Measurements from ENCODE around the gene PPFIA4. TPM values are rescaled to one million over a fixed set of nuclear protein-coding genes. Genes with fewer than 3 reads are reported as not detected.

The PPFIA4 gene
- total and polyA plus RNA-seq, 9 of the 15 experiments (the other 6 are each of a cell fraction or from before 2014, with no cell fraction given) = 0.07 to 12.0 (median 0.70) TPM

DNA sequence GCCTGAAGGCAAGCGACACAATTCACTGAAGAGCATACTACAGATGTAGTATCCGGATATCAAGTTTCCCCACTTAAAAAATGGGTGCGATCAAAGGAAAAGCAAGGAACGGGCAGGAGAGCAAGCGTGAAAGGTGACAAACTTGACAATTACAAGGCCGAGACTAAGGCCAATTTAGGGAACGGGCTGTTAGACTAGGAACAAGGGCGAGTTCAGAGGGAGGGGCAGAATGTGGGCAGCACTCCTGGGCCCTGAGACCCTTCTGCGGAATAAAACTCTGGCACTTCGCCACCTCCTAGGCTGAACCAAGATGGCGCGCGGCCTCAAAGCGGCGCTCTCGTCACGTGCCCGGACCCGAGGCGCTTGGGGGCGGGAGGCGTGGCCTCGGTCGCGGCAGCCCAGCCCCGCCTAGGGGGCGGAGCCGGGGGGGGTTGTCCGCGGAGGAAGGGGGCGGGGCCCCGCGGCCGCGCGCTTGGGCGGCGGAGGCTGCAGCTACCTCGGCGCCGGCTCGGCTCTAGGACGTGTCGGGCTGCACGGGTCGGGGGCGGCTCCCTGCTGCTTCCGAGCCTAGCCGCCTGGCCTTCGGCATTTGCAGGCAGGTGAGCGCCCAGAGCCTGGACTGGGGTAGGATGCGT lies at the start of gene PPFIA4 (continued):
- TF ChIP-seq, protein P1, sequence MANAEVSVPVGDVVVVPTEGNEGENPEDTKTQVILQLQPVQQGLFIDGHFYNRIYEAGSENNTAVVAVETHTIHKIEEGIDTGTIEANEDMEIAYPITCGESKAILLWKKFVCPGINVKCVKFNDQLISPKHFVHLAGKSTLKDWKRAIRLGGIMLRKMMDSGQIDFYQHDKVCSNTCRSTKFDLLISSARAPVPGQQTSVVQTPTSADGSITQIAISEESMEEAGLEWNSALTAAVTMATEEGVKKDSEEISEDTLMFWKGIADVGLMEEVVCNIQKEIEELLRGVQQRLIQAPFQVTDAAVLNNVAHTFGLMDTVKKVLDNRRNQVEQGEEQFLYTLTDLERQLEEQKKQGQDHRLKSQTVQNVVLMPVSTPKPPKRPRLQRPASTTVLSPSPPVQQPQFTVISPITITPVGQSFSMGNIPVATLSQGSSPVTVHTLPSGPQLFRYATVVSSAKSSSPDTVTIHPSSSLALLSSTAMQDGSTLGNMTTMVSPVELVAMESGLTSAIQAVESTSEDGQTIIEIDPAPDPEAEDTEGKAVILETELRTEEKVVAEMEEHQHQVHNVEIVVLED (CRISPR knock-in tag; IDR thresholded peaks at IDR 0.05) = peak; percentile 44; the same call in 1 of the 2 replicates
- TF ChIP-seq RHOXF2B (CRISPR knock-in tag; conservative IDR thresholded peaks at IDR 0.05) = peak; percentile 40; the same call in 1 of the 2 replicates
- TF ChIP-seq FOXK2 (conservative IDR thresholded peaks at IDR 0.05 in 1 of 2, IDR thresholded peaks at IDR 0.05 in 1 of 2; ENCODE audit: low read depth in 2 of 2) = peak; percentile 33 to 52; a peak in 1 of 4 replicates
- TF ChIP-seq, protein P2, sequence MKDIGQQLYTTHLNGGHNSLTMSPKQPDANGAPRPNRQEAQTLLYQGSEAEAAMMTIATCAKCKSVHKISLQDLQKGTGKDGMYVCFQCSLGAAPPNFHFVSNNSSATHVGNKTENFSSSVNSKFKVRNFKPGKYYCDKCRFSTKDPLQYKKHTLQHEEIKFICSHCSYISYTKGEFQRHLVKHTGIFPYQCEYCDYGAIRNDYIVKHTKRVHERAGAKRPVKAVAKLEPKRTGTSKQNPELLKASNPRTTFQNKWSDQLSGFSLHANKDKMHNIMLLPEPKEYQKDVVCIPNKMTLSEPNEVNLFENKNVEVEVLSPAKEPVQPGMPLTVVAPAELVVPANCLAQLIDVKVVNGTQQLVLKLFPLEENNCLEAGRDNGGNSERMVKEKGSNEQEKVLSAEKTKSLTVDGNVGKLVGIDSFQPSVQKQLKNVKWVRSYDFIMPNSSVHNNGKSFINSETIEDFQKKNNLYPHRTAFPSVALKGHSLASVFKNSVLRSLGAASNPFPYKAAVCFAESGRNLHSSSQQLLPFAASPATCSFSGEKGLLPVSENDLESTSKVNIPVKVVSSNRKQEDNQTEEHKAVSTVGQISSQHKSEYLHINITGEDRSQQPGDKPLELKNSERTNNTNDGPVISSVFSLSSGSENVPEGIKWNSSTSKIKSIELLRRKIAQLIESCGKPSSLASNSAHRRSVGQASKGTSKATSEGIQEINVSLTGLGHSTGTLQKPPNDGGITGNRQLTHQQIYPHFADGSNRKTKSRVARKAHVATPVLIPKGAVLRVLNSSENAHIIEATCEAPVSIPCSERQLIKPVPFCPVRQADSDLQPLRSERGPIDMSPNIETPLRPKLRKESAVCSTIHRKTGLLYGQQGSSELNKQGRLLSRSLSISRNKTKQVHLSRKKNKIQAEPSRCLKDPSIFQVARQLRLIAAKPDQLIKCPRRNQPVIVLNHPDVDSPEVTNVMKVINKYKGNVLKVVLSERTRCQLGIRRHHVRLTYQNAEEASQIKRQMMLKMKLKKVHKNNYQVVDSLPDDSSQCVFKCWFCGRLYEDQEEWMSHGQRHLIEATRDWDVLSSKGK (CRISPR knock-in tag; IDR thresholded peaks at IDR 0.05) = no peak
- TF ChIP-seq MTA1 (IDR thresholded peaks at IDR 0.05; ENCODE audit: borderline replicate concordance) = 0 out of 2 replicates have a peak, but pooled peaks have one; percentile 57
- peak; percentile 60; the same call in 1 of the 2 replicates for TF ChIP-seq CBX5 (IDR thresholded peaks at IDR 0.05; ENCODE audit: borderline replicate concordance, low read depth)
- TF ChIP-seq, protein P3, sequence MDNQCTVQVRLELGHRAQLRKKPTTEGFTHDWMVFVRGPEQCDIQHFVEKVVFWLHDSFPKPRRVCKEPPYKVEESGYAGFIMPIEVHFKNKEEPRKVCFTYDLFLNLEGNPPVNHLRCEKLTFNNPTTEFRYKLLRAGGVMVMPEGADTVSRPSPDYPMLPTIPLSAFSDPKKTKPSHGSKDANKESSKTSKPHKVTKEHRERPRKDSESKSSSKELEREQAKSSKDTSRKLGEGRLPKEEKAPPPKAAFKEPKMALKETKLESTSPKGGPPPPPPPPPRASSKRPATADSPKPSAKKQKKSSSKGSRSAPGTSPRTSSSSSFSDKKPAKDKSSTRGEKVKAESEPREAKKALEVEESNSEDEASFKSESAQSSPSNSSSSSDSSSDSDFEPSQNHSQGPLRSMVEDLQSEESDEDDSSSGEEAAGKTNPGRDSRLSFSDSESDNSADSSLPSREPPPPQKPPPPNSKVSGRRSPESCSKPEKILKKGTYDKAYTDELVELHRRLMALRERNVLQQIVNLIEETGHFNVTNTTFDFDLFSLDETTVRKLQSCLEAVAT (IDR thresholded peaks at IDR 0.05) = peak; percentile 61 to 96; a peak in 2 of 4 replicates
- TF ChIP-seq, protein P4, sequence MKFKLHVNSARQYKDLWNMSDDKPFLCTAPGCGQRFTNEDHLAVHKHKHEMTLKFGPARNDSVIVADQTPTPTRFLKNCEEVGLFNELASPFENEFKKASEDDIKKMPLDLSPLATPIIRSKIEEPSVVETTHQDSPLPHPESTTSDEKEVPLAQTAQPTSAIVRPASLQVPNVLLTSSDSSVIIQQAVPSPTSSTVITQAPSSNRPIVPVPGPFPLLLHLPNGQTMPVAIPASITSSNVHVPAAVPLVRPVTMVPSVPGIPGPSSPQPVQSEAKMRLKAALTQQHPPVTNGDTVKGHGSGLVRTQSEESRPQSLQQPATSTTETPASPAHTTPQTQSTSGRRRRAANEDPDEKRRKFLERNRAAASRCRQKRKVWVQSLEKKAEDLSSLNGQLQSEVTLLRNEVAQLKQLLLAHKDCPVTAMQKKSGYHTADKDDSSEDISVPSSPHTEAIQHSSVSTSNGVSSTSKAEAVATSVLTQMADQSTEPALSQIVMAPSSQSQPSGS (CRISPR knock-in tag; IDR thresholded peaks at IDR 0.05) = no peak
- TF ChIP-seq MBD2 (IDR thresholded peaks at IDR 0.05; ENCODE audit: borderline replicate concordance, low read depth) = no peak
- TF ChIP-seq, protein P5, sequence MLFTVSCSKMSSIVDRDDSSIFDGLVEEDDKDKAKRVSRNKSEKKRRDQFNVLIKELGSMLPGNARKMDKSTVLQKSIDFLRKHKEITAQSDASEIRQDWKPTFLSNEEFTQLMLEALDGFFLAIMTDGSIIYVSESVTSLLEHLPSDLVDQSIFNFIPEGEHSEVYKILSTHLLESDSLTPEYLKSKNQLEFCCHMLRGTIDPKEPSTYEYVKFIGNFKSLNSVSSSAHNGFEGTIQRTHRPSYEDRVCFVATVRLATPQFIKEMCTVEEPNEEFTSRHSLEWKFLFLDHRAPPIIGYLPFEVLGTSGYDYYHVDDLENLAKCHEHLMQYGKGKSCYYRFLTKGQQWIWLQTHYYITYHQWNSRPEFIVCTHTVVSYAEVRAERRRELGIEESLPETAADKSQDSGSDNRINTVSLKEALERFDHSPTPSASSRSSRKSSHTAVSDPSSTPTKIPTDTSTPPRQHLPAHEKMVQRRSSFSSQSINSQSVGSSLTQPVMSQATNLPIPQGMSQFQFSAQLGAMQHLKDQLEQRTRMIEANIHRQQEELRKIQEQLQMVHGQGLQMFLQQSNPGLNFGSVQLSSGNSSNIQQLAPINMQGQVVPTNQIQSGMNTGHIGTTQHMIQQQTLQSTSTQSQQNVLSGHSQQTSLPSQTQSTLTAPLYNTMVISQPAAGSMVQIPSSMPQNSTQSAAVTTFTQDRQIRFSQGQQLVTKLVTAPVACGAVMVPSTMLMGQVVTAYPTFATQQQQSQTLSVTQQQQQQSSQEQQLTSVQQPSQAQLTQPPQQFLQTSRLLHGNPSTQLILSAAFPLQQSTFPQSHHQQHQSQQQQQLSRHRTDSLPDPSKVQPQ (CRISPR knock-in tag; IDR thresholded peaks at IDR 0.05; ENCODE audit: borderline replicate concordance) = peak; percentile 38; the same call in 1 of the 2 replicates
- TF ChIP-seq L3MBTL2 (IDR thresholded peaks at IDR 0.05) = peak; percentile 100
- TF ChIP-seq ZNF695 (CRISPR knock-in tag; IDR thresholded peaks at IDR 0.05) = no peak; the same call in 1 of the 2 replicates
- TF ChIP-seq SMARCC2 (IDR thresholded peaks at IDR 0.05; ENCODE audit: low read depth) = no peak
- TF ChIP-seq GTF2F1 (IDR thresholded peaks at IDR 0.05; ENCODE audit: low read depth, low read length) = no peak
- TF ChIP-seq ZNF75A (CRISPR knock-in tag; IDR thresholded peaks at IDR 0.05) = peak; percentile 11; the same call in 1 of the 2 replicates
- no peak for TF ChIP-seq U2AF2 (optimal IDR thresholded peaks at IDR 0.05; ENCODE audit: low read depth, low read length)
